GM20000 (cell line): ENCODE measurements around the gene TMEM59L.

Source experiments
- DNase-seq: peaks from one replicate; pipeline ENCODE4 v3.0.0; 2012; ENCODE audit warnings: low spot score
- CTCF ChIP-seq: IDR thresholded peaks from 2 replicates; pipeline ENCODE4 v1.5.1; 2012; ENCODE audit warnings: mild to moderate bottlenecking, control low read depth; ENCODE audit errors: extremely low read depth, missing control alignments

TMEM59L gene

GRCh38 chr19:18577365-18577914, 35.2 kb upstream of the TMEM59L start:
- DNase-seq: no peak
- no peak for TF ChIP-seq CTCF

GRCh38 chr19:18580311-18580710, 32.4 kb upstream of the TMEM59L start:
- TF ChIP-seq CTCF: no peak

GRCh38 chr19:18586306-18586705, 26.4 kb upstream of the TMEM59L start:
- no peak for TF ChIP-seq CTCF
- no peak for DNase-seq

More at GRCh38 chr19:18580311-18580710, 32.4 kb upstream of the TMEM59L start:
- DNase-seq: no peak

- TF ChIP-seq CTCF: no peak
- DNase-seq: no peak
Observed at GRCh38 chr19:18587561-18587960, 25.1 kb upstream of the TMEM59L start.

- DNase-seq: peak; percentile 8
- TF ChIP-seq CTCF: no peak
Observed at GRCh38 chr19:18587962-18588610, 24.6 kb upstream of the TMEM59L start.

GRCh38 chr19:18588611-18589379, 23.9 kb upstream of the TMEM59L start, which contains the start of gene REX1BD:
REX1BD (plus strand) TSS chr19:18588798; CDS start chr19:18588802, 4 bp downstream.
- DNase-seq: peak; percentile 93
- peak; percentile 95 for TF ChIP-seq CTCF

- peak; percentile 4 for TF ChIP-seq CTCF
Observed at GRCh38 chr19:18589380-18590272, 23.0 kb upstream of the TMEM59L start.

More at GRCh38 chr19:18589380-18590272, 23.0 kb upstream of the TMEM59L start:
- DNase-seq: peak; percentile 81
